ENCODE measurements around the gene ZBTB26. TPM values are rescaled to one million over a fixed set of nuclear protein-coding genes. Genes with fewer than 3 reads are reported as not detected.

ZBTB26 gene
- total RNA-seq, 1 donor from 2014 or later: 9.8 TPM

- H3K4me3 Mint-ChIP-seq (ENCODE audit: unreplicated experiment): no peak overlapping the region
- DNase-seq (ENCODE audit: low spot score): no peak
- H3K27me3 Mint-ChIP-seq (ENCODE audit: unreplicated experiment): peaks cover 5% of the 10 kb centered on the region
- TF ChIP-seq CTCF (IDR thresholded peaks at IDR 0.05; ENCODE audit: unreplicated experiment): no peak
- no peaks in the 10 kb centered on the region for H3K9me3 Mint-ChIP-seq (ENCODE audit: unreplicated experiment)
- no peaks in the 10 kb centered on the region for H3K36me3 Mint-ChIP-seq (ENCODE audit: low read depth, unreplicated experiment)
- H3K4me1 Mint-ChIP-seq (ENCODE audit: unreplicated experiment): peaks cover 12% of the 10 kb centered on the region
- no peak overlapping the region for H3K27ac Mint-ChIP-seq (ENCODE audit: unreplicated experiment)
These were observed 1.4 kb downstream of the ZBTB26 start for GRCh38 chr9:122929796-122930354.

GRCh38 chr9:122923947-122924346 lies 7.4 kb downstream of the ZBTB26 start:
- TF ChIP-seq CTCF (IDR thresholded peaks at IDR 0.05; ENCODE audit: unreplicated experiment): no peak
- Mint-ChIP-seq H3K9me3 (ENCODE audit: unreplicated experiment) (no peaks in the 10 kb centered on the region), H3K4me3 (ENCODE audit: unreplicated experiment) (no peak overlapping the region), H3K36me3 (ENCODE audit: low read depth, unreplicated experiment) (peaks cover 7% of the 10 kb centered on the region), H3K27me3 (ENCODE audit: unreplicated experiment) (no peaks in the 10 kb centered on the region), H3K27ac (ENCODE audit: unreplicated experiment) (peak overlapping the region; percentile 21), H3K4me1 (ENCODE audit: unreplicated experiment) (peaks cover 5% of the 10 kb centered on the region)
- DNase-seq (ENCODE audit: low spot score): no peak

- no peak for DNase-seq (ENCODE audit: low spot score)
- Mint-ChIP-seq H3K36me3 (ENCODE audit: low read depth, unreplicated experiment) (peaks cover 7% of the 10 kb centered on the region), H3K27me3 (ENCODE audit: unreplicated experiment) (no peaks in the 10 kb centered on the region), H3K4me1 (ENCODE audit: unreplicated experiment) (peaks cover 5% of the 10 kb centered on the region), H3K4me3 (ENCODE audit: unreplicated experiment) (no peak overlapping the region), H3K9me3 (ENCODE audit: unreplicated experiment) (no peaks in the 10 kb centered on the region), H3K27ac (ENCODE audit: unreplicated experiment) (no peak overlapping the region)
- TF ChIP-seq CTCF (IDR thresholded peaks at IDR 0.05; ENCODE audit: unreplicated experiment): no peak
These were observed 8.6 kb downstream of the ZBTB26 start for GRCh38 chr9:122922713-122923112.

GRCh38 chr9:122918310-122918709 lies 13.0 kb downstream of the ZBTB26 start:
- Mint-ChIP-seq H3K4me1 (ENCODE audit: unreplicated experiment) (peaks cover 2% of the 10 kb centered on the region), H3K36me3 (ENCODE audit: low read depth, unreplicated experiment) (peaks cover 7% of the 10 kb centered on the region), H3K9me3 (ENCODE audit: unreplicated experiment) (no peaks in the 10 kb centered on the region), H3K4me3 (ENCODE audit: unreplicated experiment) (no peak overlapping the region), H3K27ac (ENCODE audit: unreplicated experiment) (no peak overlapping the region), H3K27me3 (ENCODE audit: unreplicated experiment) (no peaks in the 10 kb centered on the region)
- no peak for DNase-seq (ENCODE audit: low spot score)
- no peak for TF ChIP-seq CTCF (IDR thresholded peaks at IDR 0.05; ENCODE audit: unreplicated experiment)

GRCh38 chr9:122912964-122913673 lies 18.2 kb downstream of the ZBTB26 start, which contains the start of gene ZBTB6:
TSS of gene ZBTB6 (minus strand) at chr9:122913323. CDS start at chr9:122912072, 1,251 bp downstream.
- Mint-ChIP-seq H3K36me3 (ENCODE audit: low read depth, unreplicated experiment) (peaks cover 4% of the 10 kb centered on the region), H3K27me3 (ENCODE audit: unreplicated experiment) (peaks cover 4% of the 10 kb centered on the region), H3K4me3 (ENCODE audit: unreplicated experiment) (peak within 1 kb of the TSS; percentile 91), H3K4me1 (ENCODE audit: unreplicated experiment) (peaks cover 10% of the 10 kb centered on the region), H3K9me3 (ENCODE audit: unreplicated experiment) (no peaks in the 10 kb centered on the region), H3K27ac (ENCODE audit: unreplicated experiment) (peak within 1 kb of the TSS; percentile 95)
- TF ChIP-seq CTCF (IDR thresholded peaks at IDR 0.05; ENCODE audit: unreplicated experiment): no peak
- peak; percentile 58 for DNase-seq (ENCODE audit: low spot score)
